Transverse colon (tissue), 4 donors: ENCODE measurements around the gene CACNA1A.

Experiments used
- EP300 ChIP-seq: sonication (generic); formaldehyde crosslinking; IDR thresholded peaks from one replicate; pipeline ENCODE4 v1.6.1; 2017; ENCODE audit warnings: antibody characterized with exemption, low read depth
- POLR2A ChIP-seq: fragments of 450-650 bp; IDR thresholded peaks from one replicate; pipeline ENCODE4 v1.6.1; 2016; ENCODE audit warnings: antibody characterized with exemption, mild to moderate bottlenecking, moderate library complexity
- POLR2AphosphoS5 ChIP-seq, 3 donors: sonication (generic); formaldehyde crosslinking; IDR thresholded peaks; one replicate each; pipeline ENCODE4 v1.6.1; 2016; ENCODE audit warnings: antibody characterized with exemption in 3 of 3
- TF ChIP-seq, protein P1 (sequence below), 5 experiments: fragments of 200-600 bp in 3 of 5; fragments of 450-650 bp in 2 of 5; sonication (generic) in 3 of 5; IDR thresholded peaks; 1 replicate in 2 of 5; 2 replicates in 3 of 5; pipeline ENCODE4 v1.5.1; 2016 to 2017; ENCODE audit warnings: antibody characterized with exemption in 5 of 5, inconsistent platforms in 3 of 5, mild to moderate bottlenecking in 2 of 5, moderate library complexity in 1 of 5

DNA sequence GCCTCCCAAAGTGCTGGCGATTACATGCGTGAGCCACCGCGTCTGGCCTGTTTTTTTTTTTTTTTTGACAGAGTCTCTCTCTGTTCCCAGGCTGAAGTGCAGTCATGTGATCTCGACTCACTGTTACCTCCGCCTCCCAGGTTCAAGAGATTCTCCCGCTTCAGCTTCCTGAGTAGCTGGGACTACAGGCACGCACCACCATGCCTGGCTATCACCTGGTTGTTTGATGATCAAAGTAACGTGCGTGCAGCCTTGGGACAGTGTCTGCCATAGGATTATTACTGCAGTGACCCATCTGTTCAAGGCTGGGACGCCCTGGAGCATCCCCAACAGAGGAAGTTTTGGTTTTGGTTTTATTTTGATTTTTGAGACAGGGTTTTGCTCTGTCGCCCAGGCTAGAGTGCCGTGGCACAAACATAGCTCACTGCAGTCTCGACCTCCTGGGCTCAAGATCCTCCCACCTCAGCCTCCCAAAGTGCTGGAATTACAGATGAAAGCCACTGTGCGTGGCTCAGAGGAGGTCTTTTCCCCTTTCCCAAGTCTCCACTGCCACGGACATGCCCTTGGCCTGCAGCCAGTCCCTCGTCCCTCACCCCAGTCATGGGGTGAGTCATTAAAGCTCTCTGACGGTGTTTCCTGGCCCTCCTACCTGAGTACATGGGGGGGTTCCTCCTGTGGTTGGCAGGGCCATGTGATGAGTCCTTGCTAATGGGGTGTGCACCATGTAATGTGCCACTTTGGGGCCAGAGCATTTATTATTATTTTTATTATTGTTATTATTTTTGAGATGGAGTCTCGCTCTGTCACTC lies 290.5 kb downstream of the CACNA1A start:
- TF ChIP-seq POLR2A (no peak), POLR2AphosphoS5 (IDR thresholded peaks at IDR 0.05) (no peak), EP300 (no peak)
- TF ChIP-seq, protein P1, sequence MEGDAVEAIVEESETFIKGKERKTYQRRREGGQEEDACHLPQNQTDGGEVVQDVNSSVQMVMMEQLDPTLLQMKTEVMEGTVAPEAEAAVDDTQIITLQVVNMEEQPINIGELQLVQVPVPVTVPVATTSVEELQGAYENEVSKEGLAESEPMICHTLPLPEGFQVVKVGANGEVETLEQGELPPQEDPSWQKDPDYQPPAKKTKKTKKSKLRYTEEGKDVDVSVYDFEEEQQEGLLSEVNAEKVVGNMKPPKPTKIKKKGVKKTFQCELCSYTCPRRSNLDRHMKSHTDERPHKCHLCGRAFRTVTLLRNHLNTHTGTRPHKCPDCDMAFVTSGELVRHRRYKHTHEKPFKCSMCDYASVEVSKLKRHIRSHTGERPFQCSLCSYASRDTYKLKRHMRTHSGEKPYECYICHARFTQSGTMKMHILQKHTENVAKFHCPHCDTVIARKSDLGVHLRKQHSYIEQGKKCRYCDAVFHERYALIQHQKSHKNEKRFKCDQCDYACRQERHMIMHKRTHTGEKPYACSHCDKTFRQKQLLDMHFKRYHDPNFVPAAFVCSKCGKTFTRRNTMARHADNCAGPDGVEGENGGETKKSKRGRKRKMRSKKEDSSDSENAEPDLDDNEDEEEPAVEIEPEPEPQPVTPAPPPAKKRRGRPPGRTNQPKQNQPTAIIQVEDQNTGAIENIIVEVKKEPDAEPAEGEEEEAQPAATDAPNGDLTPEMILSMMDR (IDR thresholded peaks at IDR 0.05): no peak
